Measurements from ENCODE around the gene NTN5. TPM values are rescaled to one million over a fixed set of nuclear protein-coding genes. Genes with fewer than 3 reads are reported as not detected.

The NTN5 gene
- total and polyA plus RNA-seq, 9 of the 15 experiments (the other 6 are each of a cell fraction or from before 2014, with no cell fraction given): not detected

DNA sequence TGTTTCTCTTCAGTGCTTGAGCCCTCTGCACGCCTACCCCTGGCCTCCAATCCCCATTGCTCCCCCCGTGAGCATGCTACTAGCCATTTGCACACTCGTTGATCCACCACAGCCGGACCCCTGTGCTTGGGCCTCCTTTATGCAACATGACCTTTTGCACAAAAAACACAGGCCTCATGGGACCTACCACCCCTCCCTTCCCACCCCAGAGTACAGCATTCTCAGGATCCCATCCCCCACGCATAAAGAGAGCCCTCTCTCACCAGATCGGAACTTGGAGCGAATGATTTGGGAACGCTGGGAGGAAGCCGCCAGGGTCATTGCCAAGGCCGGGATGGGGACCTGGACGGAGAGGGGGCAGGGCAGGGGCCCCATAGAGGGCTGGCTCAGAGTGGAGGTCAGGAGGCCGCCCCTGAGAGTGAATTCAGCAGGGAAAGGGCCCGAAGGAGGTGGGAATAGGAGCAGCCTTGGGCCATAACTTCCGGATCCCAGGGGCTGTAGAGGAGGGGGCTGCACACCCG, 46.0 kb upstream of the NTN5 start:
- in situ Hi-C loops (cut with MboI): no loop called here
- Histone ChIP-seq H3K36me3 (ENCODE audit: control insufficient read depth, insufficient read depth, low read length) (no peaks in the 10 kb centered on the region), H3K9me1 (ENCODE audit: control insufficient read depth, insufficient read depth, low read length) (no peaks in the 10 kb centered on the region), H3K79me2 (ENCODE audit: control insufficient read depth, insufficient read depth, low read length) (0 out of 3 replicates have a peak, but pooled peaks cover 3% of the 10 kb centered on the region), H3K9me3 (replicated peaks; ENCODE audit: control insufficient read depth, insufficient read depth, low read depth, low read length) (no peaks in the 10 kb centered on the region), H4K20me1 (replicated peaks; ENCODE audit: control insufficient read depth, insufficient read depth, low read length) (no peaks in the 10 kb centered on the region), H2AFZ (ENCODE audit: low read depth, low read length) (no peak overlapping the region), H3K27ac (ENCODE audit: extremely low read depth, low read depth, low read length) (no peak overlapping the region), H3K4me3 (no peak overlapping the region), H3K4me2 (ENCODE audit: insufficient read depth, low read length) (no peak overlapping the region), H3K27me3 (ENCODE audit: control insufficient read depth in 2 of 2, insufficient read depth in 2 of 2, low read length in 2 of 2) (no peaks in the 10 kb centered on the region), H3K4me1 (replicated peaks in 1 of 2; ENCODE audit: control insufficient read depth in 2 of 2, insufficient read depth in 2 of 2, low read length in 2 of 2) (peaks cover 16 to 63% of the 10 kb centered on the region in 2 experiments), H3K9ac (ENCODE audit: insufficient read depth in 1 of 2, low read depth in 2 of 2, low read length in 2 of 2) (peak overlapping the region in 1 of 2 experiments; percentile 91; a peak in 1 of 4 replicates)
- FAIRE-seq (no peak), DNase-seq (ENCODE audit: extremely low read depth in 1 of 4, low spot score in 3 of 4) (no peak), ATAC-seq (no peak)
- POLR2A ChIA-PET: interaction anchor here (1.1 kb wide), 1 partner anchor 58 kb away, joined by 3 read pairs; no protein-coding TSS in a partner anchor
- CTCF ChIA-PET (ENCODE audit: low intra/inter-chr PET ratio): no interaction called here
- TF ChIP-seq KDM2B (CRISPR knock-in tag; IDR thresholded peaks at IDR 0.05) (no peak), BHLHE40 (IDR thresholded peaks at IDR 0.05; ENCODE audit: low read length) (no peak), MIER1 (IDR thresholded peaks at IDR 0.05; ENCODE audit: low read depth) (no peak), ZFX (CRISPR knock-in tag; IDR thresholded peaks at IDR 0.05) (no peak), ZNF347 (CRISPR knock-in tag; IDR thresholded peaks at IDR 0.05; ENCODE audit: low read depth) (no peak), BRD4 (IDR thresholded peaks at IDR 0.05) (no peak), PRPF4 (IDR thresholded peaks at IDR 0.05; ENCODE audit: insufficient read depth, low read depth, low read length, poor library complexity, severe bottlenecking) (no peak), ZNF174 (CRISPR knock-in tag; IDR thresholded peaks at IDR 0.05) (no peak), NCOA2 (IDR thresholded peaks at IDR 0.05; ENCODE audit: partially characterized antibody in 2 of 2) (no peak), KLF10 (CRISPR knock-in tag; IDR thresholded peaks at IDR 0.05) (no peak), KLF6 (CRISPR knock-in tag; IDR thresholded peaks at IDR 0.05; ENCODE audit: borderline replicate concordance) (no peak), POLR2A (conservative IDR thresholded peaks at IDR 0.05) (no peak), ZNF408 (CRISPR knock-in tag; IDR thresholded peaks at IDR 0.05; ENCODE audit: low read depth) (no peak), GATA2 (CRISPR knock-in tag; IDR thresholded peaks at IDR 0.05) (no peak), FOXK1 (CRISPR knock-in tag; IDR thresholded peaks at IDR 0.05; ENCODE audit: borderline replicate concordance) (no peak)
- TF ChIP-seq, protein P1, sequence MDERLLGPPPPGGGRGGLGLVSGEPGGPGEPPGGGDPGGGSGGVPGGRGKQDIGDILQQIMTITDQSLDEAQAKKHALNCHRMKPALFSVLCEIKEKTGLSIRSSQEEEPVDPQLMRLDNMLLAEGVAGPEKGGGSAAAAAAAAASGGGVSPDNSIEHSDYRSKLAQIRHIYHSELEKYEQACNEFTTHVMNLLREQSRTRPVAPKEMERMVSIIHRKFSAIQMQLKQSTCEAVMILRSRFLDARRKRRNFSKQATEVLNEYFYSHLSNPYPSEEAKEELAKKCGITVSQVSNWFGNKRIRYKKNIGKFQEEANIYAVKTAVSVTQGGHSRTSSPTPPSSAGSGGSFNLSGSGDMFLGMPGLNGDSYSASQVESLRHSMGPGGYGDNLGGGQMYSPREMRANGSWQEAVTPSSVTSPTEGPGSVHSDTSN (CRISPR knock-in tag; IDR thresholded peaks at IDR 0.05; ENCODE audit: low read depth): no peak
- TF ChIP-seq, protein P1 (tag; conservative IDR thresholded peaks at IDR 0.05; ENCODE audit: low read depth): no peak
- TF ChIP-seq, protein P2, sequence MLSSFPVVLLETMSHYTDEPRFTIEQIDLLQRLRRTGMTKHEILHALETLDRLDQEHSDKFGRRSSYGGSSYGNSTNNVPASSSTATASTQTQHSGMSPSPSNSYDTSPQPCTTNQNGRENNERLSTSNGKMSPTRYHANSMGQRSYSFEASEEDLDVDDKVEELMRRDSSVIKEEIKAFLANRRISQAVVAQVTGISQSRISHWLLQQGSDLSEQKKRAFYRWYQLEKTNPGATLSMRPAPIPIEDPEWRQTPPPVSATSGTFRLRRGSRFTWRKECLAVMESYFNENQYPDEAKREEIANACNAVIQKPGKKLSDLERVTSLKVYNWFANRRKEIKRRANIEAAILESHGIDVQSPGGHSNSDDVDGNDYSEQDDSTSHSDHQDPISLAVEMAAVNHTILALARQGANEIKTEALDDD (IDR thresholded peaks at IDR 0.05): no peak
- WGBS (ENCODE audit: insufficient coverage, low coverage, missing lambda C conversion rate): 70% methylated on average over 13 of the region's 15 CpGs
- BruUV-seq (replicated peaks): no TSS peak
- intact Hi-C loops (cut with micrococcal nuclease): no loop called here
